Stimulated activated CD8-positive, alpha-beta memory T cell treated with anti-CD3 and anti-CD28 coated beads, Interleukin-4, amount 100 ng/mL, for 1 hour (primary cell): ENCODE measurements around the gene BGLAP.
"Not testable (repeated sequence)": the region's sequence is repeated elsewhere in the genome, so short reads cannot be mapped to it uniquely, and the experiment has no call there.

Experiments
- DNase-seq, 2 donors: peaks; one replicate each; pipeline ENCODE4 v3.0.0-alpha.2; 2020; ENCODE audit warnings: low read depth in 2 of 2, low spot score in 1 of 2

The BGLAP gene

DNA sequence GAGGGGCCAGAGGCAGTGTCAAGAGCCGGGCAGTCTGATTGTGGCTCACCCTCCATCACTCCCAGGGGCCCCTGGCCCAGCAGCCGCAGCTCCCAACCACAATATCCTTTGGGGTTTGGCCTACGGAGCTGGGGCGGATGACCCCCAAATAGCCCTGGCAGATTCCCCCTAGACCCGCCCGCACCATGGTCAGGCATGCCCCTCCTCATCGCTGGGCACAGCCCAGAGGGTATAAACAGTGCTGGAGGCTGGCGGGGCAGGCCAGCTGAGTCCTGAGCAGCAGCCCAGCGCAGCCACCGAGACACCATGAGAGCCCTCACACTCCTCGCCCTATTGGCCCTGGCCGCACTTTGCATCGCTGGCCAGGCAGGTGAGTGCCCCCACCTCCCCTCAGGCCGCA is at the start of gene BGLAP:
Gene BGLAP (plus strand): TSS at position 259 of the 400 bp plus-strand sequence. CDS start 48 bp downstream, at position 307.
- DNase-seq, result no peak

DNA sequence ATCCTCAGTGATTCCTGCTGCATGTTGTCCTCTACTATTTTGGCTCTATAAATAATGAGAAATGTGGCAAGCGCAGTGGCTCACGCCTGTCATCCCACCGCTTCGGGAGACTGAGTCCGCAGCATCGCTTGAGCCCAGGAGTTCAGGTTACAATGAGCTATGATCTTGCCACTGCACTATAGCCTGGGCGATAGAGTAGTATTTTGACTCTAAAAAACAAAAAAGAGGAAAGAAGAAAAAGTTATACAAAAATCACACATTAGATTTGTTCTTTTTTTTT is 48.8 kb upstream of the BGLAP start:
- no peak for DNase-seq

DNA sequence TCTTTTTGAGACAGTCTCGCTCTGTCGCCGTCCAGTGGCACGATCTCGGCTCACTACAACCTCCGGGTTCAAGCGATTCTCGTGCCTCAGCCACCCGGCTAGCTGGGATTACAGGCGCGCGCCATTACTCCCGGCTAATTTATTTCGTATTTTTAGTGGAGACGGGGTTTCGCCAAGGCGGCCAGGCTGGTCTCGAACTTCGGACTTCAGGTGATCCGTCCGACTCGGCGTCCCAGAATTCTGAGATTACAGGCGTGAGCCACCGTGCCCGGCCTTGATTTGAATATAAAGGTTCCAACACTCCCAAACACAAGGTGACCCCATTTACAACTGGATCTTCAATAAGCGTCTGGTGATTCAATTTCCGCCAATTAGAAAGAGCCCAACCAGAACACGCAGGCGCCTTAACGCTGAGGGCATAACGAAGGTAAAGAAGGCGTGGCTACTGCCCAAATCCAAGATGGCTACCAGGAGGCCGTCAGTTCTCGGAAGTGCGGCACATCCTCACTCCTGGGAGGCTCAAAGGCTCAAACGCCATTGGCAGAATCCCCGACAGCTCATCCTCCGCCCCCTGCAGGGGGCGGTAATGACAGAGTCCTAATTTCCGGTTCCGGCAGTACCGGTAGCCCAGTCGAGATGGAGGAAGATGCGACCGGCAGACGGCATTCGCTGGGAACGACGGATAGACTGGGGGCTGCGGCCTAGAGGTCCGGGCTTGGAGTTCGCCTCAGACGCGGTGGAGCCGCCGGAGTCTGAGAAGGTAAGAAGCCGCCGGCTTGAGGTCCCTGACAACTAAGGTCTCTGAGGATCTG is 48.3 kb upstream of the BGLAP start, which contains the start of gene SLC25A44:
Gene SLC25A44 (plus strand): TSS at position 617 of the 812 bp plus-strand sequence. CDS start 5,744 bp downstream, outside the sequence.
- DNase-seq, result peak; percentile 85 to 94

DNA sequence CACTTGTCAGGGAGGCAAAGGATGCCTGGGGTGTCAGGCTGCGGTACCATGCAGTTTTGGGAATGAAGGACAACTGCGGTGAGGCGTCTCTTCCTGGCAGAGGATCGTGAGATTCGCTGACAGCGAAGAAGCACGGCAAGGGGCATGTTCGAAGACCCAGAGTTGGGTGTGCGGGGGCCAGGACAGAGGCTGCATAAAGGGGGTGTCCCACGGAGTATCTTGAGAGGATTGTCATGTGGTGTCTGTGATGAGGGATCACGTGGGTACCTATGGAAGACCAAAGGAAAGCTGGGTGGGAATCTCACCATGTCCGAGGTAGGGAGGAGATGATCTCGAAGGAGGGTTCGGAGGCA is 47.7 kb upstream of the BGLAP start:
- no peak for DNase-seq

- no peak for DNase-seq
Measured at GRCh38 chr1:156195853-156196252, 46.1 kb upstream of the BGLAP start.

DNA sequence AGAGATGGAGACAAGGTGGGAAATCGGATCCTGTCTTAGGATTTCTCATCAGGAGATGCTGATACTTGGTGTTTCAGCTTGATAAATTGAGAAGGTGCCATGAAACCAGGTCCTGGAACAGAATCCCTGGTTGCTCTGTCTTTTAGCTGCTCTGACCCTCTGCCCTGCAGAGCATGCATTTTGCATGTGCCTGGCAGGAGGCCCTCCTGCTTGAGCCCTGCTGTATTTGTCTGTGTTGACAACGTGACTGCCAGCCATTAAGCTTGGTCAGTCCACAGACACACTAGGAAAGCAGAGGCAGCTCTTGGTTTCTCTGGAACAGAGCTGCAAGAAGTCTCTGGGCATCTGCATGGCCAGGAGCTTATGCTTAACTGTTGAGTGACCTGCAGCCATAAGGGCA is 45.5 kb upstream of the BGLAP start:
- DNase-seq, result no peak

GRCh38 chr1:156198831-156199349 is 43.1 kb upstream of the BGLAP start:
- DNase-seq, result no peak

GRCh38 chr1:156200044-156200443 is 41.9 kb upstream of the BGLAP start:
- no peak for DNase-seq

DNA sequence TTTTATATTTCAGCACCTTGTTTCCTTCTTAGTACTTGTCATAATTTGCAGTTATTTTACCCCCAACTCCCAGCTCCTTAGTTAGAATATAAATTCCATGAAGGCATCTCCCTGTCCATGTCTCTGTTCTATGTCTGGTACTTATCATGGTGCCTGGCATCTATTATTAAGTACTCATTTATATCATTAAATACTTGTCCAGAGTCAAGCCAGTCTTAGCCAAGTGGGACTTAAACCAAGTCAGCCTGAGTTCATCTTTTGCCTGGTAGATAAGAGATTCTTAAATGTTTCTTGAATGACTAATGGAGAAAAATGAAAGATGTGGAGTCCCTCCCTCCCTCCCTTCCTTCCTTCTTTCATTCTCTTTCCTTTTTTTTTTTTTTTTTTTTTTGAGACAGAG is 38.7 kb upstream of the BGLAP start:
- no peak for DNase-seq

DNA sequence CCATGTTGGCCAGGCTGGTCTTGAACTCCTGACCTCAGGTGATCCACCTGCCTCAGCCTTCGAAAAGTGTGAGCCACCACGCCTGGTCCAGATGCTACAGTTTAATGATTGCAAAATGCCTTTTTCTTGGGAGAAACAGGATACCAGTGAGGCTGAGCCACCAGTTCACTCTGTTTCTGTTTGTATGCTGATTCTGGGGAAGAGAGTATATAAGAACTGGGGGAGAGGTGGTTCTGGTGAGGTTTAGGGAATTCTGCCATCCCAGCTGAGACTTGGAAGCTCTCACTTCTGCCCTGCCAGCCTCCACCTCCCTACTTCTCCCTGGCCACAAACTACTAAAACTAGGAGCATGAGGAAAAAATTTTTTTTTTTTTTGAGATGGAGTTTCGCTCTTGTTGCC is 37.3 kb upstream of the BGLAP start:
- no peak for DNase-seq

- DNase-seq, result no peak
Measured at GRCh38 chr1:156211243-156211642, 30.7 kb upstream of the BGLAP start.

DNA sequence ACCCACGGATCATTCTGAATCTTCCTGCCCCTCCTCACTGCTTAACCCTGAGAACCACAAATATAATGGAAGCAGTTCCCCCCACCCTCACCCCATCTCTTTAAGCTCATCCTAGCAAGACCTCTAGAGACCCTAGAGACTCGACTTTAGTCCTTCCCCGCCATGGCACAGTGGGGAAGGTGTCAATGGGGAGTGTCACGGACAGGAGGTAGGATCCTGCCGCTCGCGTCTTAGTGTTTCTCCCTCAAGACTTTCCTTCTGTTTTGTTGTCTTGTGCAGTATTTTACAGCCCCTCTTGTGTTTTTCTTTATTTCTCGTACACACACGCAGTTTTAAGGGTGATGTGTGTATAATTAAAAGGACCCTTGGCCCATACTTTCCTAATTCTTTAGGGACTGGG is 29.9 kb upstream of the BGLAP start:
- DNase-seq, result no peak

DNA sequence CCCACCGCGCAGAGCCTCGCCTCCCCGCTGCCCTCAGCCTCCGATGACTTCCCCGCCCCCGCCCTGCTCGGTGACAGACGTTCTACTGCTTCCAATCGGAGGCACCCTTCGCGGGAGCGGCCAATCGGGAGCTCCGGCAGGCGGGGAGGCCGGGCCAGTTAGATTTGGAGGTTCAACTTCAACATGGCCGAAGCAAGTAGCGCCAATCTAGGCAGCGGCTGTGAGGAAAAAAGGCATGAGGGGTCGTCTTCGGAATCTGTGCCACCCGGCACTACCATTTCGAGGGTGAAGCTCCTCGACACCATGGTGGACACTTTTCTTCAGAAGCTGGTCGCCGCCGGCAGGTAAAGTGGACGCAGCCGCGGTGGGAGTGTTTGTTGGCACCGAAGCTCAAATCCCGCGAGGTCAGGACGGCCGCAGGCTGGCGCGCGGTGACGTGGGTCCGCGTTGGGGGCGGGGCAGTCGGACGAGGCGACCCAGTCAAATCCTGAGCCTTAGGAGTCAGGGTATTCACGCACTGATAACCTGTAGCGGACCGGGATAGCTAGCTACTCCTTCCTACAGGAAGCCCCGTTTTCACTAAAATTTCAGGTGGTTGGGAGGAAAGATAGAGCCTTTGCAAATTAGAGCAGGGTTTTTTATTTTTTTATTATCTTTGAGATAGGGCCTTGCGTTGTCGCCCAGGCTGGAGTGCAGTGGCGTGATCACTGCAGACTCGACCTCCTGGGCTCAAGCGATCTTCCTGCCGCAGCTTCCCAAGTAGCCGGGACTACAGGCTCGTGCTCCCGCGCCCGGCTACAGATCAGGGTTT is 28.9 kb upstream of the BGLAP start, which contains the start of gene PMF1:
Gene PMF1 (plus strand): TSS at position 175 of the 811 bp plus-strand sequence. CDS start 9 bp downstream, at position 184.
- DNase-seq, result peak; percentile 90 to 91

- no peak for DNase-seq
Measured at GRCh38 chr1:156213644-156213966, 28.4 kb upstream of the BGLAP start.

DNA sequence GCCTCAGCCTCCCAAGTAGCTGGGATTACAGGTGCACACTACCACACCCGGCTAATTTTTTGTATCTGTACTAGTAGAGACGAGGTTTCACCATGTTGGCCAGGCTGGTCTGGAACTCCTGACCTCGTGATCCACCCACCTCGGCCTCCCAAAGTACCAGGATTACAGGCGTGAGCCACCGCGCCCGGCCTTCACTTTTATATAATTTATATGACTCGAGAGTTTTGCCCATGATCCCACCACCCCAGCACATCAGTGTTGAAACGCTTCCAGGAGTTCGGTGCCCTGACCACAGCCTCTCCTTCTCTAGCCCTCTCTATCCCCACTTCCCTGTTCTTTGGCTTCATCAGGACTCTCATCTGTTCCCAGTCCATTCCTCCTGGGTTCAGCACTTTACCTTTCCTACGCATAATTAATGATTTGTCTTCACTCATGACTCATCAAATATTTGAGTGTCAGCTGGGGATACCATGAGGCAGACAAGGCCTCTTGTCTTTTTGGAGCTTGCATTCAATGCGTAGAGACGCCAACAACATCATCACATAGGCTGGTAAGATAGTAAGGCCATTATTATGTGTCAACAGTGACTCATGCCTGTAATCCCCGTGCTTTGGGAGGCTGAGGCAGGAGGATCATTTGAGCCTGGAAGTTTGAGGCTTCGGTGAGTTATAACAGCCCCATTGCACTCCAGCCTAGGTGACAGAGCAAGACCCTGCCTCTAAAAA is 27.8 kb upstream of the BGLAP start:
- no peak for DNase-seq

- not testable (repeated sequence) for DNase-seq
Measured at GRCh38 chr1:156216361-156217086, 25.5 kb upstream of the BGLAP start.

DNA sequence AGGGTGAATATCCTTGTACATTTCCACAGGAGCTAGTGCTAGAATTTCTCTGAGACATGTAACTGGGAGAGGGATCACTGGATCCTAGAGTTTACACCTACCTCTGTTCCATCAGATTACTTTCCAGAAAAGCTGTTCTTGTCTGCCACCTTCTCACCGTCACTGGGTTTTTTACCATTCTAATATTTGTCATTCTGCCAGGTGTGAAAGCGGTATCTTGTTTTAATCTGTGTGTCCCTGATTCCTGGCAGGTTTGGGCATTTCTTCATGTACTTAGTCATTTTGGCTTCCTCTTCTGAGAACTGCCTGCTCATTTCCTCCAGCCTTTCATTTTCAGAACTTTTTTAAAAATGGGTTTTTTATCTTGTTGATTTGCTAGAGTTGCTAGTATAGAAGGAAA is 24.1 kb upstream of the BGLAP start:
- DNase-seq, result no peak

GRCh38 chr1:156220226-156220625 is 21.8 kb upstream of the BGLAP start:
- DNase-seq, result no peak

- no peak for DNase-seq
Measured at GRCh38 chr1:156221986-156222692, 19.8 kb upstream of the BGLAP start.

GRCh38 chr1:156225677-156226014 is 16.3 kb upstream of the BGLAP start:
- no peak for DNase-seq
